ENCODE measurements around the gene ZNF341.
A peak's percentile ranks its signal among the peaks of the same experiment; 100 is the strongest.
"Not testable (repeated sequence)": the region's sequence is repeated elsewhere in the genome, so short reads cannot be mapped to it uniquely, and the experiment has no call there.

ZNF341 gene

GRCh38 chr20:33732166-33732970 lies 572 bp downstream of the ZNF341 start:
- DNase-seq, result peak; percentile 94 to 95

GRCh38 chr20:33733654-33734576 lies 2.1 kb downstream of the ZNF341 start:
- no peak for DNase-seq

- DNase-seq, result no peak
These were observed 5.2 kb downstream of the ZNF341 start for GRCh38 chr20:33736962-33737361.

GRCh38 chr20:33739493-33739892 lies 7.7 kb downstream of the ZNF341 start:
- no peak for DNase-seq

- DNase-seq, result no peak
These were observed 8.4 kb downstream of the ZNF341 start for GRCh38 chr20:33740189-33740588.

- no peak for DNase-seq
These were observed 12.4 kb downstream of the ZNF341 start for GRCh38 chr20:33744181-33744580.

GRCh38 chr20:33744773-33745385 lies 13.1 kb downstream of the ZNF341 start:
- no peak for DNase-seq

GRCh38 chr20:33746325-33746998 lies 14.7 kb downstream of the ZNF341 start:
- no peak for DNase-seq

- no peak for DNase-seq
These were observed 20.0 kb downstream of the ZNF341 start for GRCh38 chr20:33751775-33752174.

- DNase-seq, result no peak
These were observed 21.3 kb downstream of the ZNF341 start for GRCh38 chr20:33753143-33753542.

- DNase-seq, result no peak
These were observed 22.0 kb downstream of the ZNF341 start for GRCh38 chr20:33753763-33754162.

- not testable (repeated sequence) for DNase-seq
These were observed 24.2 kb downstream of the ZNF341 start for GRCh38 chr20:33755936-33756490.

GRCh38 chr20:33757046-33757445 lies 25.2 kb downstream of the ZNF341 start:
- no peak for DNase-seq

GRCh38 chr20:33757458-33757857 lies 25.7 kb downstream of the ZNF341 start:
- DNase-seq, result no peak

- no peak for DNase-seq
These were observed 30.0 kb downstream of the ZNF341 start for GRCh38 chr20:33761698-33762250.

GRCh38 chr20:33765099-33765498 lies 33.3 kb downstream of the ZNF341 start:
- no peak for DNase-seq

GRCh38 chr20:33765592-33765991 lies 33.8 kb downstream of the ZNF341 start:
- no peak for DNase-seq

GRCh38 chr20:33766686-33767085 lies 34.9 kb downstream of the ZNF341 start:
- no peak for DNase-seq

GRCh38 chr20:33767777-33768138 lies 36.0 kb downstream of the ZNF341 start:
- no peak for DNase-seq

GRCh38 chr20:33769043-33769442 lies 37.2 kb downstream of the ZNF341 start:
- DNase-seq, result no peak

GRCh38 chr20:33770005-33770404 lies 38.2 kb downstream of the ZNF341 start:
- no peak for DNase-seq

- no peak for DNase-seq
These were observed 40.1 kb downstream of the ZNF341 start for GRCh38 chr20:33771938-33772337.

All from NCI-H2081 (cell line).